ENCODE data around the gene MAP9. TPM values are rescaled to one million over a fixed set of nuclear protein-coding genes. Genes with fewer than 3 reads are reported as not detected.
"Not testable (repeated sequence)": the region's sequence is repeated elsewhere in the genome, so short reads cannot be mapped to it uniquely, and the experiment has no call there.

The MAP9 gene
- total RNA-seq: 9.3 TPM
- long read RNA-seq, partial matches to known transcripts: 4 of 12 reads
- long read RNA-seq, other reads (novel, unspliced or antisense): 5 of 12 reads

DNA sequence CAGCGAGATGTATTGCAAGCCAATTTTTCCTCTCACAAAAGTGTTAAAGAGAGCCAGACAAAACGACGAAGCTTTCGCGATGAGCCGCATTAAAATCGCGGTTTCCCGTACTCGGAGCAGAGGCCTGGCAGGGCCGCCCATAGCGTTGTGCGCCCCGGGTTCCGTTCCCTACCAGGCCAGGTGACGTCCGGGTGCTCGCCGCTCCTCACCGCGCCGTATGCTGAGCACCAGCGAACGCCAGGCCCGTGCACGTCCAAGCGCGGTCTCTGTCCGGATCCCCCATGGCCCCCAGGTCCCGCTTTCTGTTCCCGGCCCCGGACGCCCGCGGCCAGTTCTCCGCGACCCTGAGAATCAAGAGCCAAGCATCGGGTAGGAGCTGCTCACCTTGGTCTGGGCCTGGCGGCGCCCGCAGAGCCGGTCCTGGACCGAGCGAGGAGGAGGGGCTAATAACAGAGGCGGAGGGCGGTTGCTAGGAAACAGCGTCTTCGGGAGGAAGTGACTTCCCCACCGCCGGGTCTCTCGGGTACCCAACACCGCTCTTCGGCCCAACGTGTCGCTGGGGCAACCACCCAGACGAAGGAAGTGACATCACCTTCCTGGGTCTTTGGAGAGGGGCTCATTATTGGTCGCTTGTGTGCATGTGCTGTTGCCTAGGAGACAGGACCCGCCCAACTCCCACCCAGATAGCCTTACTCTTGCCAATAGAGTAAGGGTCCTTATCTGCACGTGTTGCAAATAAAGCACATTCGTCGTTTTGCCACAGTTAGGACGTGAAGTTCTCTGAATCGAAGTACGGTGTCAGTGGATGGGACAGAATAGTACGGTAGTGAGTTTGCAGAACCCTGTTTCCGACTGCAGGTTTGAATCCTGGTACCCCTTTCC, at the start of gene MAP9:
TSS of gene MAP9 (minus strand) at position 579 of the 882 bp plus-strand sequence. CDS start 1,115 bp downstream, outside the sequence.
- DNase-seq (ENCODE audit: low spot score): peak; percentile 92
- intact Hi-C loops (cut with DNase I): no loop called here

DNA sequence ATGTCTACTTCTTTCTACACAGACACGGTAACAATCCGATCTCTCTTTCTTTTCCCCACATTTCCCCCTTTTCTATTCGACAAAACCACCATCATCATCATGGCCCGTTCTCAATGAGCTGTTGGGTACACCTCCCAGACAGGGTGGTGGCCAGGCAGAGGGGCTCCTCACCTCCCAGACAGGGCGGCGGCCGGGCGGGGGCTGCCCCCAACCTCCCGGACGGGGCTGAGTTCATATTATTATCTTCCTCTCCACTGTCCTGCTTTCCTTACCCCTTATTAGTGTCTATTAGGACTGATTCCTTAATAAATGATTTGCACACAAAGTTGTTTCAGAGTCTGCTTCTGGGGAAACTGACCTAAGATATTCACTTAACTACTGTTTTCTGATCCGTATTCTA, 48.0 kb upstream of the MAP9 start:
- intact Hi-C loops (cut with DNase I); DNase-seq (ENCODE audit: low spot score): not testable (repeated sequence)

DNA sequence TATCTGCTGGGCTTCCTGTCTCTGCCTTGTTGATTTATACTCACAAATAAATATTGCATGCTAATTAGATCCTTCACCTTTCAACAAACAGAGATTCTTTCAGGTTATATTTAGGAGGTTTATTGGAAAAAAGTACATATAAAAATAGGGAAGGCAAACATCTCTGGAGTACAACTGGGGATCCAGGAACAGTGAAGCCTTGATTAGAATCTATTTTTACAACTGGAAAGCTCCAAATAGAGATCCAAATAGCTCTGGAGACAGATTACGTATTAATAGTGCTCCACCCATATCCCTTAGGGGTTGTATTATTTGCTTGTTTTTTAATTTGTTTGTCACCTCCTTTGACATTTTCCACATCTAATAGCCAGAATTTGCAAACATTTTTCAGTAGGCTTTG, 46.9 kb upstream of the MAP9 start:
- intact Hi-C loops (cut with DNase I): no loop called here
- no peak for DNase-seq (ENCODE audit: low spot score)

DNA sequence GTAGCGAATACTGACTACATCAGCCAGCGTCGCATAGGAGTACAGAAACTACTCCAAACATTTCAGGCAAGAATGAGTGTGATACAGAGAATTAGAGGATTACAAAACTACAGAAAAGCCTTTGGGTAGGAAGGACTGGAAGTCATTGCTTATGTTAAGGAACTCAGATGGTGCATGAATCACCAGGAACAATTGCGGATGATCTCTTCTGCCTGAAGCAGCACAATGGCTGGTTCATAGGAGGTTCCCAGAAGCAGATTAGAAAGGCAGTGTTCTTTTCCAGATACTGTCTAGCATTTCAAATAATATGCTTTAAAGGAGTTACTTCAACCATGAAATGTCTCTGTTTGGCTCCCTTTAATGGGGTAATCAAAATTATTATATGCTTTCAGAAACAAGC, 42.5 kb upstream of the MAP9 start:
- intact Hi-C loops (cut with DNase I): no loop called here
- no peak for DNase-seq (ENCODE audit: low spot score)

DNA sequence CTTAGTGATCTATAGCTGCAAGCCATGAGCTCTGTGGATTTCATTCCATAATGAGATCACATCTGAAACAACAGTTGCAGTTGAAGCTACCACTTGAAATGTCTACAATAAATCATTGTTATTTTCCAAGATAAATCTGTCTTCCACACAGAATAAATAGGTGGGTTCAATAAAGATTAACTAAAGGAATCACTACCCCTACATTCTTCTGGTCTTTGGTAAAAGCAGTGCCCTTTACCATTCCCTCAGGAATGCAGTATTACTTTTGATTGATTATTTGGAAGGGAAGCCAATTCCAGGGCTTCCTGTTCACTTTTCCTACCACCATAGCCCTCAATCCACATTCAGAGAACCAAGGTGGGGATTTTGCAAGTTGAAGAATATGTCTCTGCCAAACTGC, 38.9 kb upstream of the MAP9 start:
- no peak for DNase-seq (ENCODE audit: low spot score)
- intact Hi-C loops (cut with DNase I): no loop called here

DNA sequence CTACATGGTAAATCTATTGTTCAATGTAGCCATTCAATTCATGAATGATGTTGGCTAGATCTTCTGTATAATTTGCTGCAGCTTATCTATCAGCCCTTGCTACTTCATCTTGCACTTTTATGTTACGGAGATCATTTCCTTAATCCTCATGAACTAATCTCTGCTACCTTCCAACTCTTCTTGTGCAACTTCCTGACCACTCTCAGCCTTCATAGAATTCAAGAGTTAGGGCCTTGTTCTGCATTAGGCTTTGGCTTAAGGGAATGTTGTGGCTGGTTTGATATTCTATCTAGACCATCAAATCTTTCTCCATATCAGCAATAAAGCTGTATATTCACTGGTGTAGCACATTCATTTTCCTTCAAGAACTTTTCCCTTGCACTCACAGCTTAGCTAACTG, 36.7 kb upstream of the MAP9 start:
- intact Hi-C loops (cut with DNase I): no loop called here
- DNase-seq (ENCODE audit: low spot score): no peak

DNA sequence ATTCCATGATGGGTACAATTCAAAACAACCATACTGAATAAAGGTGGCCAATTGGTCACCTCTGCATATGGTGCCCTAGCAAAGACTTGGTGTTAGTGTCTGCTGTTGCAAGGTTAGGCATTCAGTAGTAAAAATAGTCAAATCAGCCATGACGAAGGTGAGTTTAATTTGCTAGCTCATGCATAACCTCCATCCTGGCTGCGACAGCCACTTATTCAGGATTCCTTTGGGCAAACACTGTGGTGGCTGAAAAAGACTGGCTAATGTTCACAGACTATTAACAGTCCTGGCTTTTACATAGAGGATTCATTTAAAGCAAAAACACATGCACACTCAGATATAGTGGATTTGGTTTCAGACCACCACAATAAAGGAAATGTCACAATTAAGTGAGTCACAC, 34.8 kb upstream of the MAP9 start:
- DNase-seq (ENCODE audit: low spot score): no peak
- intact Hi-C loops (cut with DNase I): no loop called here

DNA sequence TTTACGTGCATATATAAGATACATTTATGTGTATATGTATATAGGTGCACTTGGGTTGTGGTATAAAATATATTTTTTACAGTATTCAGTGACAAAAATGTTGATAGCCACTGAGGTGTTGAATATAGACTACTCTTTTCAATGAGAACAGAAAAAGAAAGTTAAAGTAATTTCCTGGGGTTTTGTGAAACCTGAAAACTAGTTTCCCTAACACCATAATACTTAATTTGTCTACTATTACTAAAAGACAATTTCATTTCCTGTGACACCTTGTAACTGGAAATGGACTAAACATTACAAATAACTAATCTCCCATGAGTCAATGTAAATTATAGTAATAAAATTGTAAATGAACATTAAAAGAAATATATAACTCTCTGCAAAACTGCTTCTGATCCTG, 32.0 kb upstream of the MAP9 start:
- intact Hi-C loops (cut with DNase I): loop anchor here (10.0 kb wide), 1 partner anchor 546 kb away; the partner anchor contains the start of gene CTSO
- DNase-seq (ENCODE audit: low spot score): no peak

DNA sequence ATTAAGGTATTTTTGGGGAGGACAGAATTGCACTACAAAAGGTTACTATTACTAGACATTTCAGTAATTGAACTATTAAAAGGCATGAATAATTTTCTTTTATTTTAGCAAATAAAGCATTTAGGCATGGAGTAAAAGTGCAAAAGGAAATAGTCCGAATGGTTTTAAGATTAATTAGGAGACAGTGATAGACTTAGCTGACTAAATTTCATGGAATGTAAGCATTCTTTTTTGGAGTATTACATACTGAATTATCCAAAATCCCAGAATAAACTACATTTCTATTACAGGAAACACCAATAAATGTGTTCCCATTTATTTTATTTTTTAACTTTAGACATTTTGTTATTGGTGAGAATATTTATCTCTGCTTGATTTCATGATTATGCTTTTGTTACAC, 30.7 kb upstream of the MAP9 start:
- intact Hi-C loops (cut with DNase I): loop anchor here (10.0 kb wide), 1 partner anchor 547 kb away; the partner anchor contains the start of gene CTSO
- DNase-seq (ENCODE audit: low spot score): no peak

DNA sequence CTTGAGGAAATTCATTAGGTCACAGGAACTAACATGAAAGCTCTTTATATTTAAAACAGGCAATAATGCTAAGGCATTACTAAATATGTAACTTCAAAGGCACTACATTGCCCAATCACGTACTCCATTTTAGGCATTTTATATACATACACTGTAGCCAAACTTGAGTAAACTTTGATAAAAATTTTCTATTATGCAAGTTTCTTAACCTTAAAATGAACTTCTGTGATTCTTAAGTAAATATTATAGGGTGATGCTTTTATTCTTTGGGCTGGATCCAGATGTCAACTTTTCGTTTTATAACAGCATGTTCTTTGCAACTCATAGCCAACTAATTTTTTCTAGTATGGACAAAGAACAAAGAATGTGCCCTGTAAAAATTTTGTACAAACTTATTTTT, 28.3 kb upstream of the MAP9 start:
- DNase-seq (ENCODE audit: low spot score): no peak
- intact Hi-C loops (cut with DNase I): loop anchor here (2.0 to 10.0 kb wide), 2 partner anchors 382 to 550 kb away; partner anchors contain the start of gene CTSO

DNA sequence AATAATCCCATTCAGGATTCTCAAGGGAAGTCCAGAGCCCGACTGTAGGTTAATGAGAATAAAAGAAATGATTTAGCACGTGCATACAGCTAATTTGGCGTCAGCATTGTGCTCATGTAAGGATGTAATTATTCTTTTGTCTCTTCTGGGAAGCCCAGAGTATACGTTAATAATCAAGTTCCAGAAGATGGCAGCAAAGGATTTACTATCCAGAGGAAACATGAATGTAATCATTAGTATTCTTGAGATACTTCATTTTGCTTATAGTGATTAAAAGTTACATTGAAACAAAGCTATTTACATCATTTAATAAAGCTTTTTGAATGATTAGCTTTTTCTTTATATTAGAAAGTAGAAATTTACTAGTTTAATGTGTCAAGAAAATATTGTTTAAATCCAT, 27.1 kb upstream of the MAP9 start:
- DNase-seq (ENCODE audit: low spot score): no peak
- intact Hi-C loops (cut with DNase I): loop anchor here (2.0 to 10.0 kb wide), 2 partner anchors 383 to 551 kb away; partner anchors contain the start of gene CTSO

DNA sequence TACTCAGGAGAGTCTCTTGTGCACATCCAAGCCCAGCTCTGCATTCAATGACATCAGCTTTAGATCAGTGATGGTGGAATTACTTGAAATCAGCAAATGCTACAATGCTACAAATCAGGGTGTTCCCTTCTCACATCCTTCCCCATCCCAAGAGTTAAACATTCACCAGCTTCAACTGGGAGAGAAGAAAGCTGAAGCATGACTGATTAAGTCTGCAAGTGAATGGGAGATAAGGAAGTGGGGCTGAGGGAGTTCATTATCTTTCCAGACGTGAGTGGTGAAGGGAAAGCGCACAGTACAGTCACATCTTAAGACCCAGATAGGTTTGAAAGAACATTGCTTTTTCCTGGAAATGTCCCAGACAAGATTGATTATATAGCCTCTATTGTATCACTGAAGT, 26.2 kb upstream of the MAP9 start:
- intact Hi-C loops (cut with DNase I): loop anchor here (10.0 kb wide), 1 partner anchor 552 kb away; the partner anchor contains the start of gene CTSO
- no peak for DNase-seq (ENCODE audit: low spot score)

DNA sequence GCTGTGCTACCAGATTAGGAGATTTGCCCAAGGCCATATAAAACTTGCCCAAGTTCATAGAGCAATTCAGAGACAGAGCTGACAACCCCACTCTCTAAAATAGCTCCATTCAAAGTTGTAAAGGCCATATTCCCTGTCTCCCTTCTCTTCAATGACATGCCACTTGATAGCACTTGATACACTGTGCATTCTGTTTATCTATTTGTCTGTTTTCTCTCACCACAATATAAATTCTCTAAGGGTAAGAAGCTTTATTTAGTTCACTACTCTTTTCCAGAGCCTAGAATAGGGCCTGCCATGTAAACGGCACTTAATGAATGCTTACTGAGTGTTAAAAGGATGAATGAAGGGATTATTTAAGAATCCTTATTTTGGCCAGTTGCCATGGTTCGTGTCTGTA, 24.1 kb upstream of the MAP9 start:
- intact Hi-C loops (cut with DNase I): loop anchor here (10.0 kb wide), 1 partner anchor 554 kb away; the partner anchor contains the start of gene CTSO
- DNase-seq (ENCODE audit: low spot score): no peak

DNA sequence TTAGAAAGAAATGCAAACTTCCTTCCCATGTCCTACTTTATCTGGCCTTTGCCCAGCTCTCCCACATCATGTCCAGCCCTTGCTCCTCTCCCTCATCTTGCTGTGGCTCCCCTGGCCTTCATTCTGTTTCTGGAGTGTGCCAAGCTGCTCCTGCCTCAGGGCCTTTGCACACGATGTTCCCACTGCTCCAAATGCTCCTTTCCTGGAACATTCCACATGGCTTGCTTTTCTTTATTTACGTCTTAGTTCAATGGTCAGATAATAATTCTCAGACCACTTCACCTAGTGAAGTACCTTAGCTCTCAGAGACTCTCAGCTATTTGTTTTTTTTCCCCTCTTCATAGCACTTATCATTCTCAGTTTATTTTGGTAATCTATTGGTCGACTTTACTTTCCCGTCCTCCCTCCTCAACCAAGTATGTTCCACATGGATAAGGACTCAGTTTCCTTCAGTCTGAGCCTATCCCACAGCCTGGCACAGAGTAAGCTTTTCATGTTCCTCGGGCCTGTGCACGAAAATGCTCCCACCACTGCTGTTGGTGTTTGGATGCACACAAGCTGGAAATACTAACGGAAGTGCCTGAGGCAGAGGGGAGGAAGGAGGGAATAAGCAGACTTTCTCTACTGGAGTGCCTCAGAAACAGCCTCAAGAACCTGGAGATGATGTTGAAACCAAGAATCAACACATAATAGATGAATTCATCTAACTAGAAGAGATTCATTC, 23.4 kb upstream of the MAP9 start:
- intact Hi-C loops (cut with DNase I): loop anchor here (10.0 kb wide), 1 partner anchor 555 kb away; the partner anchor contains the start of gene CTSO
- no peak for DNase-seq (ENCODE audit: low spot score)

DNA sequence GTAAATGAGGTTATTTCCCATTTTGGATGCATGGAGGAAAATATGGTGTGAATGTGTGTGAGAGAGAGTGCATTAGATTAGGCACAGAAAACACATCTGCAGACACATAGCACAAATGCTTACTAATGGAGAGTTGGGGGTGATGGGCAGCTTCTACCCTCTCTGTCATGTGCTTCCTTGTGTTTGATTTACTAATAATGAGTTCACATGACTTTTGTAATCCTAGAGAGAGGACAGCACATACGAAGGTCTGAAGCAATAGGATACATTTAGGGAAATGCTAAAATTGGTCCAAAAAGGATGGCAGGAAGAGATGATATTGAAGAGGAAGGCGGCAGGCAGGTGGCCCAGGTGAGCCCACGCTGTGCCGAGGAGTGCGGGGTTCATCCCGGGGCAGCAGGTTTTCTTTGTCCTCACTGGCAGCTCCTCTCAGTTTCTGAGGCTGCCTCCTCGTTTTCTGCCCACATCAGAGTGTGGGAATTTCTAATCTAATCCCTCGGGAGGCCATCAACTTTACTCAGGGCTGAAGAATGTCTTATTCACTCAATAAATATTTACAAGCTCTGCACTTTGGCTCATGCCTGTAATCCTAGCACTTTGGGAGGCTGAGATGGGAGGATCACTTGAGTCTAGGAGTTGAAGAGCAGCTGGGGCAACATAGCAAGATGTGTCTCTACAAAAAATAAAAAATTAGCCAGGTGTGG, 15.9 kb upstream of the MAP9 start:
- DNase-seq (ENCODE audit: low spot score): no peak
- intact Hi-C loops (cut with DNase I): no loop called here

DNA sequence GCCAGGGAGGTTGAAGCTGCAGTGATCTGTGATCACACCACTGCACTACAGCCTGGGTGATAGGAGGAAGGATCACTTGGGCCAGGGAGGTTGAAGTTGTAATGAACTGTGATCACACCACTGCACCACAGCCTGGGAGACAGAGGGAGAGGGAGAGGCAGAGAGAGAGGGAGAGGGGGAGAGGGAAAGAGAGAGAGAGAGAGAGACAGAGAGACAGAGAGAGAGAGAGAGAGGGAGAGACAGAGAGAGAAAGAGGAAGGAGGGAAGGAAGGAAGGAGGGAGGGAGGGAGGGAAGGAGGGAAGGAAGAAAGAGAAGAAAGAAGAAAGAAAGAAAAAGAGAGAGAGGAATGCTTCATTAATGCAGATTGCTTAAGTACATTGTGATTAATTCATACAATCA, 15.2 kb upstream of the MAP9 start:
- DNase-seq (ENCODE audit: low spot score): no peak
- intact Hi-C loops (cut with DNase I): no loop called here

DNA sequence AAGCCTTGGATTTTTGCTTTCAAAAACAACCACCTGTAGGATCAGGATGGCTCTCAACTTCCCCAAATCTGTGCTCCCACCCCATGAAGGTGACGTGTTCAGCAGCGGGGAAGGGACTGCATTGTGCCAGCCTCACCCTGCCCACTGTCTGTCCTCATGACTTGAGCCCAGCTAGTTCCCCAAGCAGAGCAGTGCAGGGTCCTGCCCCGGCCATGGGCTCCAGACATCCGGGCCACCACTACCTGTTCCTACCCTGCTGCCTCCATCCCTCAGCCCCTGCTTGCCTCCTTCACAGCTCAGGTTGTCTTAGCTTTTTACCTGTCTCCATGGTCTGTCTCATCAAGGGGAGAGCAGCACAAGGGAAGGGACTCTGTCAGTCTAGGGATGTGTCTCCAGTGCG, 11.4 kb upstream of the MAP9 start:
- intact Hi-C loops (cut with DNase I): no loop called here

DNA sequence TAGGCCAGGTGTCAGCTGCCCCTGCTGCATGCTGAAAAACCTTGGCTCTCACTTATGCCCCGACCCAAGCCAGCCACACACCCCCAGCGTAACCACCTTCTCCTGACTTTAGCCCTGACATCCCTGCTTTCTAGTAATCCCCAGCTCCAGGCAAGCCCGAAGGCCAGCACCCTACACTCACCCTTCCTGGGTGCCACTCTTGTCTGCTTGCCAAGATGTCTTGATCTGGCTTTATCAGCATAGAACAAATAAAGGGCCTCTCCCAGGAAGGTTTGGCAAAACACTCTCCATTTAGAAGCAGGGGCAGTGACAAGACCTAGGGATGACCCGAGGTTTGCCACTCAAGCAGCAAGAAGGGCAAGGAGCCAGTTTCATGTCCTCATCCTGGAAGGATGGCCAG, 6.8 kb upstream of the MAP9 start:
- intact Hi-C loops (cut with DNase I): no loop called here
- DNase-seq (ENCODE audit: low spot score): no peak

More for the DNA sequence above, 11.4 kb upstream of the MAP9 start:
- no peak for DNase-seq (ENCODE audit: low spot score)

DNA sequence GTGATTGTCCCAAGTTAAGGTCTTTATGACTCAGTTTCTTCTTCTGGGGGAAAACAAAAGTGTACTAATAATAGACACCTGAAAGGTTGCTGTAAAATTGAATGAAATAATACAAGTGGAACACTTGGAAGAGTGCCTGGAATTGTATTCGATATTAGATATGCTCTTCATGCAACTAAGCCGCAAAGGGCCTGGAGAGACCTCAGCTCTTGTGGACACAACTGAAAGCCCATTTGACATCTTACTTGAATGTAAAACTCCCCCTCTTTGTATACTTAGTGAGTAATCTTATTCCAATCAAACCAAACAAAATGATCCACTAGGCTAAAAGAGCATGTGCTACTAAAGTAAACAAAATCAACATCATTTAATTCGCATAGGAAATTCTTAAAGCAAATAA, 511 bp upstream of the MAP9 start:
- intact Hi-C loops (cut with DNase I): no loop called here
- DNase-seq (ENCODE audit: low spot score): no peak
